ENCODE results near the gene TMED8.
A peak's percentile ranks its signal among the peaks of the same experiment; 100 is the strongest.

The TMED8 gene

GRCh38 chr14:77390188-77390587 is 13.3 kb upstream of the TMED8 start:
- ChIA-PET CTCF (interaction anchor here (1.0 kb wide), 1 partner anchor 16 kb away, joined by 3 read pairs; no protein-coding TSS in a partner anchor), POLR2A (no interaction called here)
- TF ChIP-seq, protein P1, sequence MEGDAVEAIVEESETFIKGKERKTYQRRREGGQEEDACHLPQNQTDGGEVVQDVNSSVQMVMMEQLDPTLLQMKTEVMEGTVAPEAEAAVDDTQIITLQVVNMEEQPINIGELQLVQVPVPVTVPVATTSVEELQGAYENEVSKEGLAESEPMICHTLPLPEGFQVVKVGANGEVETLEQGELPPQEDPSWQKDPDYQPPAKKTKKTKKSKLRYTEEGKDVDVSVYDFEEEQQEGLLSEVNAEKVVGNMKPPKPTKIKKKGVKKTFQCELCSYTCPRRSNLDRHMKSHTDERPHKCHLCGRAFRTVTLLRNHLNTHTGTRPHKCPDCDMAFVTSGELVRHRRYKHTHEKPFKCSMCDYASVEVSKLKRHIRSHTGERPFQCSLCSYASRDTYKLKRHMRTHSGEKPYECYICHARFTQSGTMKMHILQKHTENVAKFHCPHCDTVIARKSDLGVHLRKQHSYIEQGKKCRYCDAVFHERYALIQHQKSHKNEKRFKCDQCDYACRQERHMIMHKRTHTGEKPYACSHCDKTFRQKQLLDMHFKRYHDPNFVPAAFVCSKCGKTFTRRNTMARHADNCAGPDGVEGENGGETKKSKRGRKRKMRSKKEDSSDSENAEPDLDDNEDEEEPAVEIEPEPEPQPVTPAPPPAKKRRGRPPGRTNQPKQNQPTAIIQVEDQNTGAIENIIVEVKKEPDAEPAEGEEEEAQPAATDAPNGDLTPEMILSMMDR (IDR thresholded peaks at IDR 0.05; ENCODE audit: control extremely low read depth, extremely low read depth, low read depth, missing control alignments), result no peak
- DNase-seq (ENCODE audit: extremely low spot score), result no peak

DNA sequence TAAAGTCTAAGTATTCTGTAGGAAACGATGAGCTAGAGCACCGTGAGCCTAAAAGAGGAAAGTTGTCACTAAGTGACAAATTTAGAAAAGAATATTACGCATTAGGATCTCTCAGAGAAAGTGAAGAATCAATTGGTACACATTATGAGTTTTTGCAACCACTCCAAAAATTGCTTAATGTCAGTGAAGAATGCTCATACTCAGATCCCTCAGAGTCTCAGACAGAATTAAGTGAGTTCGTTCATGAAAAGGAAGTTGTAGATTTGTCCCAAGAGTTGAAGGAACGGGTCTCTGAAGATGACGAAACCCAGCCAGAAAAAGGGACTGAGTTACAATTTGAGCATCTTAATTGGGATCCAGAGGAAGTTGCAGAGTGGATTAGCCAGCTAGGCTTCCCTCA is 1.8 kb upstream of the TMED8 start:
- TF ChIP-seq, protein P1 (IDR thresholded peaks at IDR 0.05; ENCODE audit: control extremely low read depth, extremely low read depth, low read depth, missing control alignments), result no peak
- no peak for DNase-seq (ENCODE audit: extremely low spot score)
- POLR2A ChIA-PET, result no interaction called here
- CTCF ChIA-PET, result interaction anchor here (1.0 to 1.5 kb wide), 2 partner anchors 17 to 63 kb away, joined by 4 to 5 read pairs; no protein-coding TSS in a partner anchor

- POLR2A ChIA-PET, result interaction anchor here (0.7 kb wide), 1 partner anchor 56 kb away, joined by 3 read pairs; the partner anchor contains the start of gene GSTZ1
- CTCF ChIA-PET, result interaction anchor here (0.6 to 2.7 kb wide), 11 partner anchors 10 to 87 kb away, joined by 3 to 12 read pairs (median 3); partner anchors contain the start of gene GSTZ1
- TF ChIP-seq, protein P1 (IDR thresholded peaks at IDR 0.05; ENCODE audit: control extremely low read depth, extremely low read depth, low read depth, missing control alignments), result no peak
- no peak for DNase-seq (ENCODE audit: extremely low spot score)
Observed at GRCh38 chr14:77377502-77377844, 579 bp upstream of the TMED8 start.

GRCh38 chr14:77375973-77376770 is 722 bp downstream of the TMED8 start:
- TF ChIP-seq, protein P1 (IDR thresholded peaks at IDR 0.05; ENCODE audit: control extremely low read depth, extremely low read depth, low read depth, missing control alignments), result no peak
- CTCF ChIA-PET, result interaction anchor here (1.0 to 2.7 kb wide), 7 partner anchors 11 to 226 kb away, joined by 3 to 12 read pairs (median 5); partner anchors contain the start of gene GSTZ1
- POLR2A ChIA-PET, result interaction anchor here (0.6 kb wide), 1 partner anchor 55 kb away, joined by 3 read pairs; the partner anchor contains the start of genes GSTZ1 and POMT2
- DNase-seq (ENCODE audit: extremely low spot score), result peak; percentile 31

GRCh38 chr14:77375164-77375950 is 1.5 kb downstream of the TMED8 start:
- peak; percentile 25 for DNase-seq (ENCODE audit: extremely low spot score)
- TF ChIP-seq, protein P1 (IDR thresholded peaks at IDR 0.05; ENCODE audit: control extremely low read depth, extremely low read depth, low read depth, missing control alignments), result no peak
- ChIA-PET CTCF (interaction anchor here (1.2 to 2.7 kb wide), 3 partner anchors 13 to 226 kb away, joined by 3 to 7 read pairs (median 3); no protein-coding TSS in a partner anchor), POLR2A (no interaction called here)

DNA sequence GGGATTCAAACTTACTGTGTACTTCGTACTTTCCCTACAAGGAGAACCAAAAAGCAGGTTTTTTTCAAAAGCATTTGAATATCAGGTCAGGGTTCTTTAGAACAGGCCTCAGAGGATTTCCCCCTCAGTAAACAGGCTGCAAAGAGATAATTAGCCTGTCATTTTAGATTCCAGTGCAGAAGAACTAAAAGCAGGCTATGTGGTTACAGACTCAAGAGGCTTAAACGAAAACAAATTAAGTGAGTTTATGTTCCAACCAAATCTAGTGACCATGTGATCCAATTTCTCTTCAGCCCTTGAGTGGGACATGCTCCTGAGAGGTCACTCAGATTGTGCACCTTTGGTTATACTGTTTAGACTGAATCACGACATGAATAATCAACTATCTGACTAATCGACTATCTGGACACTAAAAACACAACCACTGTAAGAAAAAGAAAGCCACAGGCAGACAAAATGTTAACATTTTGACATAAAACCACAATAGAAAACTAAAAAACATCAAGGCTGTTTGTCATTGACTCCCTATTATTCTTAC is 4.5 kb downstream of the TMED8 start:
- CTCF ChIA-PET, result interaction anchor here (1.2 kb wide), 1 partner anchor 248 kb away, joined by 4 read pairs; no protein-coding TSS in a partner anchor
- peak; percentile 60 for DNase-seq (ENCODE audit: extremely low spot score)
- POLR2A ChIA-PET, result no interaction called here
- TF ChIP-seq, protein P1 (IDR thresholded peaks at IDR 0.05; ENCODE audit: control extremely low read depth, extremely low read depth, low read depth, missing control alignments), result no peak
